ENCODE measurements around the gene UBE2H.

DNA sequence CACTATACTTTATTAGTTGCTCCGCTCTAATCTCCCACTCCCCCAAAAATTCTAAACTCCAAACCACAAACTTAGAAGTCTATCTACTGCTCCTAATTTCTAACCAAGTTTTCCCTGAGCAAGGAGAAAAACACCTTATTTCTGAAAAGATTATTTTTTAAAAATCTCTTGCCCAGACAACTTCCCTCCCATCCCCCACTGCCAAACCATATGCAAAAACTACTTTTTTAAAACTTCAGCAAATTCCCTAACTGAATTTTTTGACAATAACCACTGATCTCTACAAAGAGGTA is 1.9 kb downstream of the UBE2H start:
- TF ChIP-seq ZNF624 (tag by site-specific recombination; IDR thresholded peaks at IDR 0.05) (no peak), OVOL3 (tag by site-specific recombination; IDR thresholded peaks at IDR 0.05) (no peak), ZNF114 (tag by site-specific recombination; IDR thresholded peaks at IDR 0.05) (no peak), ATF2 (tag by site-specific recombination; IDR thresholded peaks at IDR 0.05; ENCODE audit: low read depth) (no peak), ZNF433 (tag by site-specific recombination; IDR thresholded peaks at IDR 0.05; ENCODE audit: low read depth) (no peak), MZF1 (tag by site-specific recombination; IDR thresholded peaks at IDR 0.05; ENCODE audit: borderline replicate concordance) (no peak), ZNF341 (tag by site-specific recombination; IDR thresholded peaks at IDR 0.05; ENCODE audit: low read depth) (no peak), REPIN1 (tag by site-specific recombination; IDR thresholded peaks at IDR 0.05; ENCODE audit: low read depth) (no peak)
- TF ChIP-seq, protein P1, sequence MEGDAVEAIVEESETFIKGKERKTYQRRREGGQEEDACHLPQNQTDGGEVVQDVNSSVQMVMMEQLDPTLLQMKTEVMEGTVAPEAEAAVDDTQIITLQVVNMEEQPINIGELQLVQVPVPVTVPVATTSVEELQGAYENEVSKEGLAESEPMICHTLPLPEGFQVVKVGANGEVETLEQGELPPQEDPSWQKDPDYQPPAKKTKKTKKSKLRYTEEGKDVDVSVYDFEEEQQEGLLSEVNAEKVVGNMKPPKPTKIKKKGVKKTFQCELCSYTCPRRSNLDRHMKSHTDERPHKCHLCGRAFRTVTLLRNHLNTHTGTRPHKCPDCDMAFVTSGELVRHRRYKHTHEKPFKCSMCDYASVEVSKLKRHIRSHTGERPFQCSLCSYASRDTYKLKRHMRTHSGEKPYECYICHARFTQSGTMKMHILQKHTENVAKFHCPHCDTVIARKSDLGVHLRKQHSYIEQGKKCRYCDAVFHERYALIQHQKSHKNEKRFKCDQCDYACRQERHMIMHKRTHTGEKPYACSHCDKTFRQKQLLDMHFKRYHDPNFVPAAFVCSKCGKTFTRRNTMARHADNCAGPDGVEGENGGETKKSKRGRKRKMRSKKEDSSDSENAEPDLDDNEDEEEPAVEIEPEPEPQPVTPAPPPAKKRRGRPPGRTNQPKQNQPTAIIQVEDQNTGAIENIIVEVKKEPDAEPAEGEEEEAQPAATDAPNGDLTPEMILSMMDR (tag by site-specific recombination; IDR thresholded peaks at IDR 0.05), result no peak
- TF ChIP-seq, protein P2, sequence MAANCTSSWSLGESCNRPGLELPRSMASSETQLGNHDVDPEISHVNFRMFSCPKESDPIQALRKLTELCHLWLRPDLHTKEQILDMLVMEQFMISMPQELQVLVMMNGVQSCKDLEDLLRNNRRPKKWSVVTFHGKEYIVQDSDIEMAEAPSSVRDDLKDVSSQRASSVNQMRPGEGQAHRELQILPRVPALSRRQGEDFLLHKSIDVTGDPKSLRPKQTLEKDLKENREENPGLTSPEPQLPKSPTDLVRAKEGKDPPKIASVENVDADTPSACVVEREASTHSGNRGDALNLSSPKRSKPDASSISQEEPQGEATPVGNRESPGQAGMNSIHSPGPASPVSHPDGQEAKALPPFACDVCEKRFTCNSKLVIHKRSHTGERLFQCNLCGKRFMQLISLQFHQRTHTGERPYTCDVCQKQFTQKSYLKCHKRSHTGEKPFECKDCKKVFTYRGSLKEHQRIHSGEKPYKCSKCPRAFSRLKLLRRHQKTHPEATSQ (tag by site-specific recombination; IDR thresholded peaks at IDR 0.05), result no peak

All from HEK293 (cell line).